ENCODE measurements around the gene ENPP3. TPM values are rescaled to one million over a fixed set of nuclear protein-coding genes. Genes with fewer than 3 reads are reported as not detected.
"Not testable (repeated sequence)": the region's sequence is repeated elsewhere in the genome, so short reads cannot be mapped to it uniquely, and the experiment has no call there.

ENPP3 gene
- polyA plus RNA-seq, 1 donor from 2014 or later: not detected

GRCh38 chr6:131688286-131688685 lies 51.2 kb downstream of the ENPP3 start:
- no peaks in the 10 kb centered on the region for H3K27me3 Mint-ChIP-seq
- peaks cover 1% of the 10 kb centered on the region for H3K36me3 Mint-ChIP-seq
- peak overlapping the region; percentile 14 to 81 (median 22) for H3K4me3 Mint-ChIP-seq
- no peaks in the 10 kb centered on the region for H3K9me3 Mint-ChIP-seq
- peak overlapping the region; percentile 22 to 84 (median 83) for H3K27ac Mint-ChIP-seq
- H3K4me1 Mint-ChIP-seq: peaks cover 39 to 50% (median 45%) of the 10 kb centered on the region in 3 donors

DNA sequence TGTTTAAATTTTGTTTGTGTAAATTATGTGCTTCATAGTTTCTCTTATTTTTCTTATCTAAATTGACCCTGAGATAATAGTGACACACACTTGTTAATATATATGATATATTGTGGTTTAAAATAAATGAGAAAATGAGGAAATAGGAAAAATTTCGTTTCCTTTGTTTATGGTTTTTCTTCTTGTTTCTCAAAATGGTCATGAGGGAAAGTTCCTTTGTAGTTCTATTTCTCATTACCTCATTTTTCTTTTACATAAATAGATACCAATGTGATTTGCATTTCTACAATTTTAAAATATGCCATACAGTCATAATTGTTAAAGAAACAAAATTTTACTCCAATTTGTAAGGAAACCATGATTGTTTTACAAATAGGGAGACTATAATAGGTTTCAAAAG lies 54.9 kb downstream of the ENPP3 start:
- Mint-ChIP-seq H3K27me3 (peaks cover 4% of the 10 kb centered on the region), H3K27ac (no peak overlapping the region), H3K9me3 (no peaks in the 10 kb centered on the region), H3K4me1 (peaks cover 27 to 35% (median 32%) of the 10 kb centered on the region in 3 donors), H3K4me3 (peak overlapping the region in 1 of 4 donors; percentile 60), H3K36me3 (peaks cover 1% of the 10 kb centered on the region)

DNA sequence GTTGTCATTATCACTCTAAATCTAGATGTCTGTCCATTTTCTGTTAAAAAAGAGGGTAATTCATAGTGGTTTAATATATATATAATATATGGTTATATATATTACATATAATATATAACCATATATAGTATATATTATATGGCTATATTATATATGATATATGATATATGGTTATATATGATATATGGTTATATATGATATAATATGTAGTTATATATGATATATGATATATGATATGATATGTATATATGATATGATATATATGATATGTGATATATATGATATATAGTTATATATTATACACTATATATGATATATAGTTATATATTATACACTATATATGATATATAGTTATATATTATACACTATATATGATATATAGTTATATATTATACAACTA lies 55.5 kb downstream of the ENPP3 start:
- Mint-ChIP-seq H3K36me3 (no peaks in the 10 kb centered on the region), H3K4me1 (peaks cover 27 to 35% (median 31%) of the 10 kb centered on the region in 3 donors), H3K4me3 (no peak overlapping the region)

DNA sequence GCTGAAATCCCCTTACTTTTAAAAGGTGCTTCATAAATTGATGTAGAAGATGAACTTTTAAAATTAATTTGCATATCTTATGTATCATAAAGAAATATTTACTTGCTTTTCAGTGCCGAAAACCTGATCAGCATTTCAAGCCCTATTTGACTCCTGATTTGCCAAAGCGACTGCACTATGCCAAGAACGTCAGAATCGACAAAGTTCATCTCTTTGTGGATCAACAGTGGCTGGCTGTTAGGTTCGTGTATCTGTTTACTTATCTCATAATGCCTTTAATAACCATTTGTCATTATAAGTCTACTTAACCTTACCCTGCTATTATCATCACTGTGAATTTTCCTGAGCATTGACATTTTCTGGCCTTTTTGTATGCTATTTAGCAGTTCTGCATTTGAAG lies 56.3 kb downstream of the ENPP3 start:
- no peaks in the 10 kb centered on the region for H3K9me3 Mint-ChIP-seq
- no peaks in the 10 kb centered on the region for H3K36me3 Mint-ChIP-seq
- H3K27me3 Mint-ChIP-seq: peaks cover 4% of the 10 kb centered on the region
- no peak overlapping the region for H3K4me3 Mint-ChIP-seq
- no peak overlapping the region for H3K27ac Mint-ChIP-seq
- peaks cover 23 to 30% (median 26%) of the 10 kb centered on the region in 3 donors for H3K4me1 Mint-ChIP-seq

More for the DNA sequence above, 55.5 kb downstream of the ENPP3 start:
- Mint-ChIP-seq H3K9me3 (no peaks in the 10 kb centered on the region), H3K27ac (no peak overlapping the region), H3K27me3 (peaks cover 4% of the 10 kb centered on the region)

DNA sequence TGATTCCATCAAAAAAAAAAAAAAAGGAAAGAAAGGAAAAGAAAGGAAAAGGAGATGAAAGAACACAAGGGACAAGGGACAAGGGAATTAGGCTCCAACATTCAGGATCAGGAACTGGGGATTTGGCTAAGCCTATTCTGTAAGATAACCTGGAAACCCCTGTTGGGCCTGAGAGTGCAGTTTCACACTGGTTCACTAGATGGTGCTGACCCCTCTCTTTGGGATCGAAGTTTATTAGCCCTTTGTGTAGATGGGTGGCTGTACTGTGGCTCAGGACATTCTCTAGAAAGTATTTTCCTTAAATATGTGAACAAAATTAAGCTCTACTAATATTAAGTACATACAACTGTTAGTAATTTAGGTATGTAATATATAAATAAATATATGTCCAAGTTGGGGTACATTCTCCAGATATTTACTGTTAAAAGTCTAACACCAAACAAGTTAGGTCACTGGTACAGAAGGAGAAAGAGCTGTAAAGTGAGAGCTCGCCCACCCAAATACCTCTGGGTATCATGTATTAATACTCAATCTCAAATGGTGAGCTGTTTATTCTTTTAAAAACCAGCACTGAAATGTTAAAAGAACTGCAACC lies 57.8 kb downstream of the ENPP3 start:
- Mint-ChIP-seq H3K27ac (no peak overlapping the region), H3K27me3 (peaks cover 4% of the 10 kb centered on the region), H3K4me3 (no peak overlapping the region), H3K36me3 (no peaks in the 10 kb centered on the region), H3K4me1 (peaks cover 11 to 16% (median 14%) of the 10 kb centered on the region in 3 donors), H3K9me3 (no peaks in the 10 kb centered on the region)

DNA sequence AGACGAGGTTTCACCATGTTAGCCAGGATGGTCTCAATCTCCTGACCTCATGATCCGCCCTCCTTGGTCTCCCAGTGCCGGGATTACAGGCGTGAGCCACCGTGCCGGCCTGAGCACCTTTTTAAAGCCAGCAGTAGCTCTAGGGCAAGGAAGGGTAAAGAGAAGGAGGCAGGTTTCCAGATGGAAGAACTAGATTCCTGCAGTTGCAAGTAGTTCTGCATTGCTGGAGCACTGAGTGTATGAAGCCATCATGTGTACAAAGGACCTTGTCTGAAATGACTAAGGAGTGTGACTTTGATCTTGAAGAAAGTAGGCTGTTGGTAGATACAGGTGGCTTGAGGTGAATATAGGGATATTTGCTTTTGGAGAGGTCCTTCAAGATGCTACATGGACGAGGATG lies 59.9 kb downstream of the ENPP3 start:
- H3K36me3 Mint-ChIP-seq: no peaks in the 10 kb centered on the region

GRCh38 chr6:131700851-131701250 lies 63.7 kb downstream of the ENPP3 start:
- H3K27ac Mint-ChIP-seq, H3K4me3 Mint-ChIP-seq, H3K27me3 Mint-ChIP-seq, H3K4me1 Mint-ChIP-seq, H3K9me3 Mint-ChIP-seq, H3K36me3 Mint-ChIP-seq: not testable (repeated sequence)

More for the DNA sequence above, 59.9 kb downstream of the ENPP3 start:
- peaks cover 2 to 3% (median 2%) of the 10 kb centered on the region in 3 donors for H3K4me1 Mint-ChIP-seq
- no peaks in the 10 kb centered on the region for H3K9me3 Mint-ChIP-seq
- peaks cover 4% of the 10 kb centered on the region for H3K27me3 Mint-ChIP-seq
- H3K27ac Mint-ChIP-seq: no peak overlapping the region
- H3K4me3 Mint-ChIP-seq: no peak overlapping the region

DNA sequence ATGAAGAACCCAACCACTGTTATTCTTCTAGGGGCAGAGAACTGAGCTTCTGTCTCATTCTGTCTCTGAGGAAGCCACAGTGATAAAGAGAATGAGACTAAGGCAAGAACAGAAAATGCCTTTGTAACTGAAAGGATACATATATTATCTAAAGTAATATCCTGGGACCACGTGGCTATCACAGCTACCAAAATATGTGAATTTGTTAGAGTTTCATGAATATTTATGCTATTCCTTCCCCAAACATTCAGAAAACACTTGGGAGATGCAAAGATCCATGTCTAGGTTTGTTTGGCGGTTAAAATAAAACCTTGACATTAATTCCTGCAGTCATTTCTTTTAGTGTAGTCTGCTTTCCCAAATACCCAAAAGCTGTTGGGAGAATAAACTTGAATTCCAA lies 66.8 kb downstream of the ENPP3 start:
- not testable (repeated sequence) for H3K9me3 Mint-ChIP-seq, H3K4me3 Mint-ChIP-seq, H3K36me3 Mint-ChIP-seq, H3K4me1 Mint-ChIP-seq, H3K27me3 Mint-ChIP-seq, H3K27ac Mint-ChIP-seq

- not testable (repeated sequence) for H3K4me1 Mint-ChIP-seq, H3K9me3 Mint-ChIP-seq, H3K4me3 Mint-ChIP-seq, H3K27ac Mint-ChIP-seq, H3K27me3 Mint-ChIP-seq, H3K36me3 Mint-ChIP-seq
Observed at GRCh38 chr6:131710917-131711316, 73.8 kb downstream of the ENPP3 start, which contains the start of gene CTAGE9. CTAGE9 (minus strand) TSS chr6:131711017; CDS start chr6:131711017, 0 bp downstream.

DNA sequence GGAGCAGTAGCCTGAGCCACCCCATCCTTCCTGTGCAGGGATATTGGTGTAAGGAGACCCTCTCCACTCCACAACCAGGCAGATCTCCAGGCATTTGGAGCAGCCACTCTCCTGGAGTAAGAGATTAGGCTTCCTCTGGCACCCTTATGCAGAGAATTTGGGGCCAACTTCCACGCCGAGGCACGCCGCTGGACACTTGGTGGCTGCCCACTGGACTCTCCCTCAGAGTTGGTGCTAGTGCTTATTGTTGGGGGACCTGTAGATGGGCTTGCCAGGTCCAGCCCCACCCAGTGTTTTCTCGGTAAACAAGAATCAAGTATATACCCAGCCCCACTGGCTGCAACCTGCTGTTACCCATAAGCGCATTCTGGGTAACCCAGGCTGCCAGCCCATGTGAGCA lies 78.5 kb downstream of the ENPP3 start:
- not testable (repeated sequence) for H3K9me3 Mint-ChIP-seq, H3K4me3 Mint-ChIP-seq, H3K4me1 Mint-ChIP-seq, H3K27me3 Mint-ChIP-seq, H3K36me3 Mint-ChIP-seq, H3K27ac Mint-ChIP-seq

- Mint-ChIP-seq H3K4me3 (no peak overlapping the region), H3K4me1 (no peaks in the 10 kb centered on the region), H3K27me3 (no peaks in the 10 kb centered on the region), H3K9me3 (no peaks in the 10 kb centered on the region), H3K27ac (no peak overlapping the region), H3K36me3 (no peaks in the 10 kb centered on the region)
Observed at GRCh38 chr6:131717836-131718542, 80.9 kb downstream of the ENPP3 start.

- no peaks in the 10 kb centered on the region for H3K9me3 Mint-ChIP-seq
- H3K4me1 Mint-ChIP-seq: no peaks in the 10 kb centered on the region
- H3K27ac Mint-ChIP-seq: no peak overlapping the region
Observed at GRCh38 chr6:131721161-131721560, 84.1 kb downstream of the ENPP3 start.

GRCh38 chr6:131724114-131724513 lies 87.0 kb downstream of the ENPP3 start:
- no peaks in the 10 kb centered on the region for H3K36me3 Mint-ChIP-seq
- H3K4me1 Mint-ChIP-seq: no peaks in the 10 kb centered on the region
- H3K4me3 Mint-ChIP-seq: no peak overlapping the region
- no peaks in the 10 kb centered on the region for H3K27me3 Mint-ChIP-seq
- H3K27ac Mint-ChIP-seq: no peak overlapping the region
- H3K9me3 Mint-ChIP-seq: no peaks in the 10 kb centered on the region

More at GRCh38 chr6:131721161-131721560, 84.1 kb downstream of the ENPP3 start:
- Mint-ChIP-seq H3K27me3 (no peaks in the 10 kb centered on the region), H3K4me3 (no peak overlapping the region), H3K36me3 (no peaks in the 10 kb centered on the region)

- Mint-ChIP-seq H3K36me3 (no peaks in the 10 kb centered on the region), H3K4me3 (no peak overlapping the region), H3K27me3 (no peaks in the 10 kb centered on the region), H3K9me3 (peaks cover 0 to 3% (median 0%) of the 10 kb centered on the region in 3 donors), H3K4me1 (no peaks in the 10 kb centered on the region), H3K27ac (no peak overlapping the region)
Observed at GRCh38 chr6:131727467-131727866, 90.4 kb downstream of the ENPP3 start.

DNA sequence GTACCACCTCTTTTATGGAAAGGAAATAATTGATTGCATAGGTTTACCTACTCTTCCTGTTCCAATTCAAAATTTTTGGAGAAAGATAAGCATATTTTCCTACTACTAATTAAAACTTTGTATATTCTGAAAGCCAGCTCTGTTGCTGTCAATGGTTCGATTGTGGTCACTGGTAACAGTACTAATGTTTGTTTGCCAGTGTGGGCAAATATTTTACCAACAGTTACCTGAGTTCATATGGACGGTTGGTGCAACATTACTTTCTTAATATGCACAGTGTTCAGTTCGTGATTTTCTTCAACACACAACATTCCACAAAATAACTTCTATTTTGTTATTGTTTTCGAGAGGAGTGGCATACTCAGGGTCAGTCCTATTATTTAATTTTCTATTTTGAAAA lies 90.8 kb downstream of the ENPP3 start:
- Mint-ChIP-seq H3K36me3 (no peaks in the 10 kb centered on the region), H3K4me1 (no peaks in the 10 kb centered on the region), H3K27ac (no peak overlapping the region), H3K27me3 (no peaks in the 10 kb centered on the region), H3K4me3 (no peak overlapping the region), H3K9me3 (peaks cover 0 to 3% (median 0%) of the 10 kb centered on the region in 3 donors)

Measured in IgD-negative memory B cell (primary cell).